Stimulated activated CD8-positive, alpha-beta memory T cell treated with anti-CD3 and anti-CD28 coated beads, Interleukin-4, amount 100 ng/mL, for 4 hours (primary cell): ENCODE measurements around the gene MEGF8.

Source experiments
- DNase-seq, 2 donors: peaks; one replicate each; pipeline ENCODE4 v3.0.0-alpha.2; 2020; ENCODE audit warnings: low read depth in 2 of 2, low spot score in 1 of 2

MEGF8 gene

DNA sequence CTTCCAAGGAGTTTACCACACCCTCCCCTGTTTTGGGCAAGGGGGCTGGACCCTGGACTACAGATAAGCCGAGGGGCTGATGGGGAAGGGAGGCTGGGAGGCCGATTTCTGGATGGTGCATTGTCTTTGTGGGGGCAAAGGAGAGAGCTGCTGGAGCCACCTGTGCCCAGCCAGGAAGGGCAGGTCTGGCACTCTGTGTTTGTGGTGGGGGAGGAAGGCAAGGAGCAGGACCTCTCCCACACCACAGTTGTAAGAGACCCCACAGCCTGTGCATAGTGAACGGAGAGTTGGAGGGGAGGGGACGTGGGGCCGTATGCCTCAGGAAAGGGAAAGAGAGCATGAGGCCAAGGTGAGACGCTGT, 39.5 kb upstream of the MEGF8 start:
- no peak for DNase-seq

GRCh38 chr19:42286349-42287016, 39.0 kb upstream of the MEGF8 start:
- no peak for DNase-seq

DNA sequence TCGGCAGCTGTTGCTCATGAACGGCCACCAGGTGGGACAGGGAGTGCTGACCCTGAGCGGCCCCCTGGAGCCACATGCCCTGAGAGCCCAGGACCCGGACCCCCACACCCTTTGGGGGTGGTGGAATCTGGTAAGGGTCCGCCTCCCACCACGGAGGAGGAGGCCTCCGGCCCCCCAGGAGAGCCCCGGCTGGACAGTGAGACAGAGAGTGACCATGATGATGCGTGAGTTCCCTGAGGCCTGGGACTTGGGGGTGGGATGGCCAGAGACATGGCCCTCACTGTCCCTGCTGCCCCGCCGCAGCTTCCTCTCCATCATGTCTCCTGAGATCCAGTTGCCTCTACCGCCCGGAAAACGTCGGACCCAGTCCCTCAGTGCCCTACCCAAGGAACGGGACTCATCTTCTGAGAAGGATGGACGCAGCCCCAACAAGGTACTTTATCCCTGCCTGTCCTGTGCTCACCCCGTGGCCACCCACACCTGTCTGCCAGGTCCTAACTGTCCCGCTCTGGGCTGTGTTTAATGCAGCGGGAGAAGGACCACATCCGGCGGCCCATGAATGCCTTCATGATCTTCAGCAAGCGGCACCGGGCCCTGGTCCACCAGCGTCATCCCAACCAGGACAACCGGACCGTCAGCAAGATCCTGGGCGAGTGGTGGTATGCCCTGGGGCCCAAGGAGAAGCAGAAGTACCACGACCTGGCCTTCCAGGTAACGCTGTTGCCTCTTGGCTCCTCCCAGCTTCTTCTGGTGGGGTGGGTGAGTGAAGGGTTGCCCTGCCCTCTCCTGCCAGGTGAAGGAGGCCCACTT, 38.2 kb upstream of the MEGF8 start:
- DNase-seq, result no peak

GRCh38 chr19:42287827-42288107, 37.7 kb upstream of the MEGF8 start:
- no peak for DNase-seq

DNA sequence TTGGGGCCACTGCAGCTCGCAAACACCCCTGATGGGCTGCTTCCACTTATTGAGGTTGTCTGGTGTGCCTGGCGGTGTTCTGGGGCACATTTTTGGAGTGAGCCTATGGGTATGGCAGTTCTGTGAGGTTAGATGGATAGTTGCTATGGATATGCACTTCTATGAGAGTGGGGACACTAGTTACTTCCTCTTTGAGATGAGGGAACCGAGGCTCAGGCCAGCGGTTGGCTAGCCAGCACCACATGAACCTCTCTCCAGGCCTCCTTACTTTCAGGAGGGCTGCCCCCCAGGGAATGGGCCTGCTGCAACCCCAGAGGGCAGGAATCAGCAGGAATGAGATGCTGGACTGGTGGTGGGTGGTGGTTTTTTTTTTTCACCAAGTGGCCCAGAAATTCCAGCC, 37.0 kb upstream of the MEGF8 start:
- no peak for DNase-seq

GRCh38 chr19:42288881-42289555, 36.4 kb upstream of the MEGF8 start:
- no peak for DNase-seq

DNA sequence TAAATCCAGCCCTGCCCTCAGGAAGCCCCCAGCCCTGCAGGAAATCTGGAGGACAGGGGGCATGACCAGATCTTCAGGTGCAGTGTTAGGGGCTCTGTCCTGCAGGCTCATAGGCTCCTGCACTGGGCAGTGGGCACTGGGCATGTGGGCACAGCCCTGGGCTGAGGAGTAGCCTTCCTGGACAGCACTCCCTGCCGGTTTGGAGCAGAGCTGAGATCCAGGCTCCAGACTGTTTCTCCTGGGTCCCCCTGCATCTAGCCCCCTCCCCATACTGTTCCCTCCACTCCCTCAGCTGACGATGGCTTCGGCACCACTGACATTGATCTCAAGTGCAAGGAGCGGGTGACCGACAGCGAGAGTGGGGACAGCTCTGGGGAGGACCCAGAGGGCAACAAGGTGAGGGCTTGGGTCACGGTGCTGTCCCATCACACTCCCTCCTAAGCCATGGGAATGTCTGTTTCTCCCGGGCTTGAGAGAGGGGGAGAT, 35.8 kb upstream of the MEGF8 start:
- DNase-seq, result no peak

GRCh38 chr19:42290136-42290522, 35.3 kb upstream of the MEGF8 start:
- DNase-seq, result no peak

GRCh38 chr19:42290523-42291434, 34.7 kb upstream of the MEGF8 start:
- DNase-seq, result peak in 1 of 2 donors; percentile 43

GRCh38 chr19:42291435-42291810, 34.0 kb upstream of the MEGF8 start:
- no peak for DNase-seq

- no peak for DNase-seq
Measured at GRCh38 chr19:42292042-42292960, 33.1 kb upstream of the MEGF8 start.

DNA sequence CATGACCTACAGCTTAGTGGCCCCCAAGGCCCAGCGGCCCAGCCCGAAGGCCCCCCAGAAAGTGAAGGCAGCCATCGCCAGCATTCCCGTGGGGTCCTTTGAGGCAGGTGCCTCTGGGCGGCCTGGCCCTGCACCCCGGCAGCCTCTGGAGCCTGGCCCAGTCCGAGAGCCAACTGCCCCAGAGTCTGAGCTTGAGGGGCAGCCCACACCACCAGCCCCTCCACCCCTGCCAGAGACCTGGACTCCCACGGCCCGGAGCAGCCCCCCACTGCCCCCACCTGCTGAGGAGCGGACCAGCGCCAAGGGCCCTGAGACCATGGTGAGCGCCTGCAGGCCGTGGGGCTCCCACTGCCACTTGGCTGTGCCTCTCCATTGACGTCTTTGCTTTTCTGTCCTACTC, 32.5 kb upstream of the MEGF8 start:
- no peak for DNase-seq

GRCh38 chr19:42293540-42293939, 31.9 kb upstream of the MEGF8 start:
- no peak for DNase-seq

DNA sequence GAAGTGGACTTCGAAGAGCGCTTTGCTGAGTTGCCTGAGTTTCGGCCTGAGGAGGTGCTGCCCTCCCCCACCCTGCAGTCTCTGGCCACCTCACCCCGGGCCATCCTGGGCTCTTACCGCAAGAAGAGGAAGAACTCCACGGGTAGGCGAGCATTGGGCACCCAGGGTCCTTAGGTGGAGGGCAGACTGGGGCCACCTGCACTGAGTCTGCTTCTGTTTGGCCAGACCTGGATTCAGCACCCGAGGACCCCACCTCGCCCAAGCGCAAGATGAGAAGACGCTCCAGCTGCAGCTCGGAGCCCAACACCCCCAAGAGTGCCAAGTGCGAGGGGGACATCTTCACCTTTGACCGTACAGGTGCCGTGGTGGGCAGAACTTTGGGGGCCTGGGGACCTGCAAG, 31.5 kb upstream of the MEGF8 start:
- no peak for DNase-seq

- no peak for DNase-seq
Measured at GRCh38 chr19:42294471-42295137, 30.8 kb upstream of the MEGF8 start.

DNA sequence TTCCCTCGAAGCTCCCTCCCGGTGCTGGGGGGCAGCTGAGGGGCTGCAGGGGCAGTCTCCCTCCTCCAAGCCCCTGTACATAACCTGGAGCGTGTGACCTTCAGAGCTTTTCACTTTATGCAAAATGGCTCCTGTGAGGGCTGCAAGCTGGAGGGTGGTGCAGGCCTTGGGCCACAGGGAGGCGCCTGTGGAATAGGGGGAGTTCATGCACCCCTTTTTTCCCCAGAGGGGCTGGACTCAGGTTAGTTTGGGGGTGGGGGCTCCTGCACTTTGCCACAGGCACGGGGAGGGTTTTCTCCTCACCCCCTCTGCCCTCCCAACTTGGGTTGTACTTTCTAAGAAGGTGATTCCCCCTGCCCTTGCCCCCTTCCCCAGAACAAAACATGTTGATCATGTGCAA, 30.1 kb upstream of the MEGF8 start:
- no peak for DNase-seq

DNA sequence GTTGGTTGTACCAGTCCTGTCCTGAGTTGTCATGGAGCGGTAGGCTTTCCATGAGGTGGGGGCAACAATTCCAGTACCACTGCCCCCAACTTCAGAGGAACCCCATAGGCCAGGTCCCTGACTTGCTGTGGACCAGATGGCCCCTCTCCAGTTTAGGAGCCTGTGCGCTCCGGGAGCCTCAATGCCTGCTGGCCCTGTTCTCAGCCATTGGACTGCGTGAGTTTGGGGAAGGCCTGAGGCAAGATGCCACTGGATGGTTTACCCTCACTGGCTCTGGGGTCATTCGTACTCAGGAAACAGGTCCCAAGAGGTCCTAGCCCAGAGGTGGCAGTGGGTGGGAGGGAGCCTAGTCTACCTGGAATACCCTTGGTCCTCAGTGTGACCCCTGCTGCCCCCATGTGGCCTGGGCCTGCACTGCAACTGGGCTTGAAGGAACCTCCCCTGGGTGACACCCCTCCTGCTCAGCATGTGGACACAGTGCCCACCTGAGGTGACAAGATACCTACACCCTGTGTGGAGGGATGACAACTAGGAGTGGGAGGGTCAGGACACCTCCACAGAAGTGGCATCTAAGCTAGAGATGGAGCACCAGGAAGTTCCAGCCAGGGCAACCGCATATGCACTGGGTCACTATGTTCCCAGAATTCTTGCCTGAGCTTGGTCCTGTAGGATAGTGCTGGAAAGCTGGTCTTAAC, 29.5 kb upstream of the MEGF8 start:
- DNase-seq, result peak; percentile 74 to 91

- no peak for DNase-seq
Measured at GRCh38 chr19:42297039-42297438, 28.4 kb upstream of the MEGF8 start.

DNA sequence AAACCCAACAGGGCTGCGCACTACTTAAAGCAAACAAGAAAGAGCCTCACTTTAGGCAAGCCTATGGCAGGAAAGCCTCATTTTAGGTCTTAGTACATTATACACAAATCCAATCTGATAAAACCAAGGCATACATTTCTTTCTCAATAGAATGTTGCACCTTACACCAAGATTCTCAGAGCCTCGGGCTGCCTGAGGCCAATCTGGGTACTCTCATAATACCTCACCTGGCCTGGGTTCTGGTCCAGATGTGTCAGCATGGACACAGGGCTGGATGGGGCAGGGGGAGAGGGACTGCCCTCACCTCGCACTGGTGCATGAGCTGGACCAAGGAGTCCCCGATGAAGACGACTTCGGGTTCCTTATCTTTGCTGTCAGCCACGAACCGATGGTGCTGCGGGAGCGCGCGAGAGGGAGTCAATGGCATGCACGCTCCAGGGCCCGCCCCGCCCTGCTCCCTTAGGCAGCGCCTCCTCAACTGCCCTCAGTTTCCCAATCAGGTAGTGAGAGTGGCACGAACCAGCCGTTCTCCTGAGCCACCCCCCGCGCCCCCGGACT, 23.7 kb upstream of the MEGF8 start, which contains the start of gene PRR19:
Gene PRR19 (plus strand): TSS at position 487 of the 558 bp plus-strand sequence. CDS start 7,453 bp downstream, outside the sequence.
- DNase-seq, result no peak
